Astrocyte of the spinal cord (primary cell): ENCODE measurements around the gene DNTTIP2.
A peak's percentile ranks its signal among the peaks of the same experiment; 100 is the strongest.
"Not testable (repeated sequence)": the region's sequence is repeated elsewhere in the genome, so short reads cannot be mapped to it uniquely, and the experiment has no call there.

ENCODE experiments used
- DNase-seq: peaks from one replicate; pipeline ENCODE4 v3.0.0; 2011; ENCODE audit warnings: low read depth, low spot score
- H3K4me3 ChIP-seq: 2 replicates; pipeline ENCODE4 v1.5.1; 2011; ENCODE audit warnings: low read depth, mild to moderate bottlenecking, low read length, moderate library complexity
- in situ Hi-C: cut with HindIII; loops from 2 replicates; pipeline ENCODE4 v1.10.0; 2017; ENCODE audit warnings: low sequenced_read_pairs
- TF ChIP-seq, protein P1 (sequence below): IDR thresholded peaks from 2 replicates; pipeline ENCODE4 v1.5.1; 2012; ENCODE audit warnings: low read depth, mild to moderate bottlenecking, low read length, inconsistent platforms

Gene DNTTIP2

GRCh38 chr1:93864175-93864574 lies 14.8 kb downstream of the DNTTIP2 start:
- no peak for DNase-seq
- in situ Hi-C loops = no loop called here
- TF ChIP-seq, protein P1, sequence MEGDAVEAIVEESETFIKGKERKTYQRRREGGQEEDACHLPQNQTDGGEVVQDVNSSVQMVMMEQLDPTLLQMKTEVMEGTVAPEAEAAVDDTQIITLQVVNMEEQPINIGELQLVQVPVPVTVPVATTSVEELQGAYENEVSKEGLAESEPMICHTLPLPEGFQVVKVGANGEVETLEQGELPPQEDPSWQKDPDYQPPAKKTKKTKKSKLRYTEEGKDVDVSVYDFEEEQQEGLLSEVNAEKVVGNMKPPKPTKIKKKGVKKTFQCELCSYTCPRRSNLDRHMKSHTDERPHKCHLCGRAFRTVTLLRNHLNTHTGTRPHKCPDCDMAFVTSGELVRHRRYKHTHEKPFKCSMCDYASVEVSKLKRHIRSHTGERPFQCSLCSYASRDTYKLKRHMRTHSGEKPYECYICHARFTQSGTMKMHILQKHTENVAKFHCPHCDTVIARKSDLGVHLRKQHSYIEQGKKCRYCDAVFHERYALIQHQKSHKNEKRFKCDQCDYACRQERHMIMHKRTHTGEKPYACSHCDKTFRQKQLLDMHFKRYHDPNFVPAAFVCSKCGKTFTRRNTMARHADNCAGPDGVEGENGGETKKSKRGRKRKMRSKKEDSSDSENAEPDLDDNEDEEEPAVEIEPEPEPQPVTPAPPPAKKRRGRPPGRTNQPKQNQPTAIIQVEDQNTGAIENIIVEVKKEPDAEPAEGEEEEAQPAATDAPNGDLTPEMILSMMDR = no peak
- H3K4me3 ChIP-seq = no peak overlapping the region

GRCh38 chr1:93857653-93858052 lies 21.4 kb downstream of the DNTTIP2 start:
- in situ Hi-C loops, H3K4me3 ChIP-seq, DNase-seq: not testable (repeated sequence)

DNA sequence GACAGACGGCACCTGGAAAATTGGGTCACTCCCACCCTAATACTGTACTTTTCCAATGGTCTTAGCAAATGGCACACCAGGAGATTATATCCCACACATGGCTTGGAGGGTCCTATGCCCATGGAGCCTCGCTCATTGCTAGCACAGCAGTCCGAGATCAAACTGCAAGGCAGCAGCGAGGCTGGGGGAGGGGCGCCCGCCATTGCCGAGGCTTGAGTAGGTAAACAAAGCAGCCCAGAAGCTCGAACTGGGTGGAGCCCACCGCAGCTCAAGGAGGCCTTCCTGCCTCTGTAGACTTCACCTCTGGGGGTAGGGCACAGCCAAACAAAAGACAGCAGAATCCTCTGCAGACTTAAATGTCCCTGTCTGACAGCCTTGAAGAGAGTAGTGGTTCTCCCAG lies 23.0 kb downstream of the DNTTIP2 start:
- in situ Hi-C loops = not testable (repeated sequence)

DNA sequence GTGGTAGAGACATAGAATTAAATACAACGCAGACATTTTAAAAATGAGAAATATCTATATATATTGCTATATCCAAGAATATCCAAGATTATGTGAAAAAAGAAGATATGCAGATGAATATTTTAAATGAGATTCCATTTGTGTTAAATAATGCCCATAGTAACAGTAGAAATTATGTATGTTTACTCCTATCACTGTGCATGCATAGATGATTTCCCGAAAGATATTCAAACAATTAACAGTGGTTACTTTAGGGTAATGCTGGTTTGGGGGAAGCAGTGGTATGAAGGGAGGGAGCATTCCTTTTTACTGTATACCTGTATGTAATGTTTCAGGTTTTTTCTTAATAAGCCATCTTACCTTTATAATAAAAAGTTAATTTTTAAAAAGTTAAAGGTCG lies 25.1 kb downstream of the DNTTIP2 start:
- TF ChIP-seq, protein P1 = no peak
- no peak for DNase-seq
- in situ Hi-C loops = no loop called here
- no peak overlapping the region for H3K4me3 ChIP-seq

More for the DNA sequence above, 23.0 kb downstream of the DNTTIP2 start:
- H3K4me3 ChIP-seq, DNase-seq: not testable (repeated sequence)

GRCh38 chr1:93851878-93852277 lies 27.1 kb downstream of the DNTTIP2 start:
- TF ChIP-seq, protein P1 = no peak
- in situ Hi-C loops = no loop called here
- DNase-seq = no peak
- no peak overlapping the region for H3K4me3 ChIP-seq

DNA sequence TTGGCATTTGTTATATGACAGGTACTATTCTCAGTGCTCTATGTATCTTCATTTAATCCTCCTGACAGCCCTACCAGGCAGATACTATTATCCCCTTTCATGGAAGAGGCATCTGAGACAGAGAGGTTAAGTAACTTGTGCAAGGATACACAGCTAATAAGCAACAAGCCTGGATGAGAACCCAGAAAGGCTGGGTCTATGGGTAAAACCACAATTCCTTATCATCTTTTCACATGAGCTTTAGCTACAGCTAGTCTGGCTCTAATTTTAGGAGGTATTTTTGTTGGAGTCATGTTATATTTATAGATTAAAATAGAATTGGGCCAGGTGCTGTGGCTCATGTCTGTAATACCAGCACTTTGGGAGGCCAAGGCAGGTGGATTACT lies 27.7 kb downstream of the DNTTIP2 start:
- DNase-seq = no peak
- no peak overlapping the region for H3K4me3 ChIP-seq
- in situ Hi-C loops = no loop called here
- TF ChIP-seq, protein P1 = no peak

GRCh38 chr1:93850687-93851326 lies 28.2 kb downstream of the DNTTIP2 start:
- in situ Hi-C loops, H3K4me3 ChIP-seq: not testable (repeated sequence)
- peak; percentile 70 for DNase-seq
- TF ChIP-seq, protein P1 = peak; percentile 50
